HG02973 (cell line): ENCODE measurements around the gene SOCS2.
"Not testable (repeated sequence)": the region's sequence is repeated elsewhere in the genome, so short reads cannot be mapped to it uniquely, and the experiment has no call there.

Experiments
- ATAC-seq: cut with Tn5 transposase; IDR thresholded peaks from one replicate; pipeline ENCODE4 v1.9.1; 2021; ENCODE audit warnings: moderate library complexity; ENCODE audit not compliant: unreplicated experiment

SOCS2 gene

GRCh38 chr12:93571925-93572711, at the start of gene SOCS2:
SOCS2 (plus strand) TSS chr12:93572675; CDS start chr12:93572898, 223 bp downstream.
- no peak for ATAC-seq

GRCh38 chr12:93524386-93525133, 47.9 kb upstream of the SOCS2 start:
- ATAC-seq = no peak

- ATAC-seq = no peak
Observed at GRCh38 chr12:93526786-93527428, 45.6 kb upstream of the SOCS2 start.

- ATAC-seq = no peak
Observed at GRCh38 chr12:93530358-93530757, 42.1 kb upstream of the SOCS2 start.

GRCh38 chr12:93533310-93533709, 39.2 kb upstream of the SOCS2 start:
- no peak for ATAC-seq

- ATAC-seq = peak; percentile 12
Observed at GRCh38 chr12:93536111-93536765, 36.2 kb upstream of the SOCS2 start.

GRCh38 chr12:93536766-93537488, 35.5 kb upstream of the SOCS2 start:
- ATAC-seq = peak; percentile 75

- ATAC-seq = no peak
Observed at GRCh38 chr12:93537769-93538168, 34.7 kb upstream of the SOCS2 start.

GRCh38 chr12:93539821-93540220, 32.7 kb upstream of the SOCS2 start:
- no peak for ATAC-seq

- ATAC-seq = no peak
Observed at GRCh38 chr12:93540466-93540865, 32.0 kb upstream of the SOCS2 start.

GRCh38 chr12:93541578-93542225, 30.8 kb upstream of the SOCS2 start:
- no peak for ATAC-seq

- ATAC-seq = no peak
Observed at GRCh38 chr12:93547778-93548177, 24.7 kb upstream of the SOCS2 start.

- ATAC-seq = no peak
Observed at GRCh38 chr12:93549174-93549573, 23.3 kb upstream of the SOCS2 start.

GRCh38 chr12:93550748-93551611, 21.5 kb upstream of the SOCS2 start:
- no peak for ATAC-seq

- ATAC-seq = no peak
Observed at GRCh38 chr12:93552427-93552826, 20.0 kb upstream of the SOCS2 start.

GRCh38 chr12:93557879-93558278, 14.6 kb upstream of the SOCS2 start:
- not testable (repeated sequence) for ATAC-seq

GRCh38 chr12:93558685-93559084, 13.8 kb upstream of the SOCS2 start:
- not testable (repeated sequence) for ATAC-seq

GRCh38 chr12:93563807-93564538, 8.5 kb upstream of the SOCS2 start:
- ATAC-seq = no peak
